Lower leg skin (tissue), 4 donors: ENCODE measurements around the gene USP35. TPM values are rescaled to one million over a fixed set of nuclear protein-coding genes. Genes with fewer than 3 reads are reported as not detected.
"Not testable (repeated sequence)": the region's sequence is repeated elsewhere in the genome, so short reads cannot be mapped to it uniquely, and the experiment has no call there.

Experiments
- DNase-seq, 2 donors: peaks; one replicate each; pipeline ENCODE4 v3.0.0-alpha.2; 2019; ENCODE audit warnings: low spot score in 2 of 2
- H3K4me3 ChIP-seq: fragments of 200-600 bp; sonication (generic); 2 replicates; pipeline ENCODE4 v1.5.1; 2017; ENCODE audit warnings: mild to moderate bottlenecking, low read depth; ENCODE audit not compliant: poor library complexity, severe bottlenecking
- CTCF ChIP-seq, 3 donors: fragments of 450-650 bp; IDR thresholded peaks; one replicate each; pipeline ENCODE4 v1.5.1; 2016; ENCODE audit warnings: antibody characterized with exemption in 3 of 3, mild to moderate bottlenecking in 3 of 3, moderate library complexity in 2 of 3
- POLR2A ChIP-seq, 2 donors: fragments of 450-650 bp; IDR thresholded peaks; one replicate each; pipeline ENCODE4 v1.6.1; 2016 to 2017; ENCODE audit warnings: antibody characterized with exemption in 2 of 2, mild to moderate bottlenecking in 1 of 2, moderate library complexity in 1 of 2
- WGBS, 2 donors: methylation state at CpG; one replicate each; pipeline ENCODE4 v1.1.5; 2018; 5-methylcytosine and 5-hydroxymethylcytosine counted together
- intact Hi-C: fragments of 100-400 bp; cut with DNase I; formaldehyde crosslinking; loops from one replicate; pipeline ENCODE4 v1.15.0; 2023; ENCODE audit warnings: low total_unique reads
- total RNA-seq, 4 donors: library from RNA; depleted of rRNA; stranded (reverse); fragments of >200 nt; gene quantifications; one replicate each; pipeline ENCODE4 v1.1.0, GENCODE V29; 2016

USP35 gene
- total RNA-seq, 4 donors from 2014 or later = 3.0 to 4.0 (median 3.5) TPM

- WGBS, 2 donors = 94 to 97% methylated on average over 2 of the region's 2 CpGs
- intact Hi-C loops = loop anchor here (10.0 kb wide), 1 partner anchor 336 kb away; no protein-coding TSS in a partner anchor
- no peak overlapping the region for H3K4me3 ChIP-seq
- TF ChIP-seq POLR2A (IDR thresholded peaks at IDR 0.05) = no peak
- no peak for TF ChIP-seq CTCF (IDR thresholded peaks at IDR 0.05)
- peak in 1 of 2 donors; percentile 66 for DNase-seq
These were observed 40.4 kb downstream of the USP35 start for GRCh38 chr11:78229106-78229505.

- no peak overlapping the region for H3K4me3 ChIP-seq
- TF ChIP-seq POLR2A (IDR thresholded peaks at IDR 0.05) (no peak), CTCF (IDR thresholded peaks at IDR 0.05) (no peak)
- WGBS, 2 donors = 89 to 92% methylated on average over 7 of the region's 7 CpGs
- intact Hi-C loops = no loop called here
- DNase-seq = no peak
These were observed 41.6 kb downstream of the USP35 start for GRCh38 chr11:78230161-78230877.

GRCh38 chr11:78231962-78232501, 43.3 kb downstream of the USP35 start:
- DNase-seq = no peak
- no peak overlapping the region for H3K4me3 ChIP-seq
- TF ChIP-seq CTCF (IDR thresholded peaks at IDR 0.05) (no peak), POLR2A (IDR thresholded peaks at IDR 0.05) (no peak)
- intact Hi-C loops = no loop called here

GRCh38 chr11:78233046-78233445, 44.3 kb downstream of the USP35 start:
- 47 to 63% methylated on average over 6 of the region's 6 CpGs for WGBS, 2 donors
- DNase-seq, intact Hi-C loops, H3K4me3 ChIP-seq: not testable (repeated sequence)

- no peak for DNase-seq
- 74 to 89% methylated on average over 5 of the region's 5 CpGs for WGBS, 2 donors
- TF ChIP-seq CTCF (IDR thresholded peaks at IDR 0.05) = no peak
- TF ChIP-seq POLR2A (IDR thresholded peaks at IDR 0.05) = no peak
- intact Hi-C loops = no loop called here
- no peak overlapping the region for H3K4me3 ChIP-seq
These were observed 45.3 kb downstream of the USP35 start for GRCh38 chr11:78234006-78234405.

GRCh38 chr11:78237293-78238046, 48.8 kb downstream of the USP35 start:
- TF ChIP-seq CTCF (IDR thresholded peaks at IDR 0.05) = no peak
- no peak for TF ChIP-seq POLR2A (IDR thresholded peaks at IDR 0.05)
- intact Hi-C loops = no loop called here
- DNase-seq = no peak
- no peak overlapping the region for H3K4me3 ChIP-seq
